IPS DF 6.9 (cell line): ENCODE measurements around the gene BCAP31.

Experiments
- DNase-seq: peaks from one replicate; pipeline ENCODE4 v3.0.0-alpha.2; 2013; ENCODE audit warnings: low read depth, low spot score
- H3K27ac ChIP-seq: one replicate; pipeline ENCODE4 v1.5.1; 2013; ENCODE audit warnings: low read length, control low read depth
- H3K27me3 ChIP-seq: 2 replicates; pipeline ENCODE4 v1.6.1; 2013; ENCODE audit warnings: mild to moderate bottlenecking, low read length; ENCODE audit not compliant: control insufficient read depth, insufficient read depth
- H3K36me3 ChIP-seq: 2 replicates; pipeline ENCODE4 v1.6.1; 2013; ENCODE audit warnings: low read length; ENCODE audit not compliant: control insufficient read depth, insufficient read depth
- H3K4me1 ChIP-seq: 2 replicates; pipeline ENCODE4 v1.6.1; 2013; ENCODE audit warnings: low read length; ENCODE audit not compliant: control insufficient read depth, insufficient read depth
- H3K4me3 ChIP-seq: 2 replicates; pipeline ENCODE4 v1.5.1; 2013; ENCODE audit warnings: mild to moderate bottlenecking, low read length
- H3K9me3 ChIP-seq: 2 replicates; pipeline ENCODE4 v1.6.1; 2013; ENCODE audit warnings: low read length, inconsistent platforms; ENCODE audit not compliant: control insufficient read depth, insufficient read depth
- WGBS: extraction: QIAGEN DNeasy Blood & Tissue Kit; methylation state at CpG from one replicate; pipeline ENCODE4 v1.1.7; 2013; ENCODE audit warnings: mixed read lengths, missing lambda C conversion rate; ENCODE audit not compliant: insufficient read length, insufficient coverage; 5-methylcytosine and 5-hydroxymethylcytosine counted together

The BCAP31 gene

GRCh38 chrX:153767674-153768055, 43.5 kb upstream of the BCAP31 start:
- H3K4me1 ChIP-seq, result no peaks in the 10 kb centered on the region; the same call in 1 of the 2 replicates
- no peaks in the 10 kb centered on the region for H3K27me3 ChIP-seq
- WGBS, result no CpG with 5 or more reads among the region's 20 CpGs
- no peak overlapping the region for H3K4me3 ChIP-seq
- no peaks in the 10 kb centered on the region for H3K9me3 ChIP-seq
- H3K27ac ChIP-seq, result no peak overlapping the region
- no peak for DNase-seq
- H3K36me3 ChIP-seq, result no peaks in the 10 kb centered on the region

- Histone ChIP-seq H3K27ac (no peak overlapping the region), H3K36me3 (no peaks in the 10 kb centered on the region), H3K27me3 (no peaks in the 10 kb centered on the region), H3K4me3 (no peak overlapping the region), H3K9me3 (no peaks in the 10 kb centered on the region), H3K4me1 (no peaks in the 10 kb centered on the region; the same call in 1 of the 2 replicates)
- DNase-seq, result no peak
- WGBS, result no CpG with 5 or more reads among the region's 56 CpGs
These were observed 42.9 kb upstream of the BCAP31 start for GRCh38 chrX:153766871-153767673.

GRCh38 chrX:153766098-153766817, 42.1 kb upstream of the BCAP31 start:
- no peaks in the 10 kb centered on the region for H3K27me3 ChIP-seq
- H3K36me3 ChIP-seq, result no peaks in the 10 kb centered on the region
- H3K4me1 ChIP-seq, result no peaks in the 10 kb centered on the region; the same call in 1 of the 2 replicates
- no CpG with 5 or more reads among the region's 21 CpGs for WGBS
- H3K9me3 ChIP-seq, result no peaks in the 10 kb centered on the region
- DNase-seq, result no peak
- no peak overlapping the region for H3K4me3 ChIP-seq
- no peak overlapping the region for H3K27ac ChIP-seq

- Histone ChIP-seq H3K27me3 (no peaks in the 10 kb centered on the region), H3K9me3 (no peaks in the 10 kb centered on the region), H3K27ac (no peak overlapping the region), H3K4me3 (no peak overlapping the region), H3K4me1 (no peaks in the 10 kb centered on the region; the same call in 1 of the 2 replicates), H3K36me3 (no peaks in the 10 kb centered on the region)
- no peak for DNase-seq
- WGBS, result no CpG with 5 or more reads among the region's 27 CpGs
These were observed 41.2 kb upstream of the BCAP31 start for GRCh38 chrX:153765138-153766079.

GRCh38 chrX:153764786-153765137, 40.6 kb upstream of the BCAP31 start:
- Histone ChIP-seq H3K36me3 (no peaks in the 10 kb centered on the region), H3K9me3 (no peaks in the 10 kb centered on the region), H3K27ac (no peak overlapping the region), H3K4me3 (no peak overlapping the region), H3K4me1 (no peaks in the 10 kb centered on the region; the same call in 1 of the 2 replicates), H3K27me3 (no peaks in the 10 kb centered on the region)
- no CpG with 5 or more reads among the region's 7 CpGs for WGBS
- no peak for DNase-seq

GRCh38 chrX:153763989-153764755, 40.0 kb upstream of the BCAP31 start, which contains the start of gene PLXNB3:
TSS of gene PLXNB3 (plus strand) at chrX:153764249. CDS start at chrX:153765536, 1,287 bp downstream.
- no CpG with 5 or more reads among the region's 26 CpGs for WGBS
- Histone ChIP-seq H3K36me3 (no peaks in the 10 kb centered on the region), H3K4me1 (no peaks in the 10 kb centered on the region; the same call in 1 of the 2 replicates), H3K27me3 (no peaks in the 10 kb centered on the region), H3K27ac (no peak within 1 kb of the TSS), H3K9me3 (no peaks in the 10 kb centered on the region), H3K4me3 (no peak within 1 kb of the TSS)
- DNase-seq, result no peak

- DNase-seq, result no peak
- no peak overlapping the region for H3K4me3 ChIP-seq
- H3K4me1 ChIP-seq, result no peaks in the 10 kb centered on the region; the same call in 1 of the 2 replicates
- H3K36me3 ChIP-seq, result no peaks in the 10 kb centered on the region
- H3K27me3 ChIP-seq, result no peaks in the 10 kb centered on the region
- no peak overlapping the region for H3K27ac ChIP-seq
- no CpG with 5 or more reads among the region's 18 CpGs for WGBS
- H3K9me3 ChIP-seq, result no peaks in the 10 kb centered on the region
These were observed 39.2 kb upstream of the BCAP31 start for GRCh38 chrX:153763298-153763932.

- Histone ChIP-seq H3K9me3 (no peaks in the 10 kb centered on the region), H3K27ac (no peak overlapping the region), H3K36me3 (no peaks in the 10 kb centered on the region), H3K27me3 (no peaks in the 10 kb centered on the region), H3K4me1 (no peaks in the 10 kb centered on the region; the same call in 1 of the 2 replicates), H3K4me3 (no peak overlapping the region)
- no peak for DNase-seq
- no CpG with 5 or more reads among the region's 14 CpGs for WGBS
These were observed 38.5 kb upstream of the BCAP31 start for GRCh38 chrX:153762626-153763173.

- Histone ChIP-seq H3K4me1 (no peaks in the 10 kb centered on the region; the same call in 1 of the 2 replicates), H3K27ac (no peak overlapping the region), H3K4me3 (no peak overlapping the region), H3K27me3 (no peaks in the 10 kb centered on the region), H3K36me3 (no peaks in the 10 kb centered on the region), H3K9me3 (no peaks in the 10 kb centered on the region)
- no peak for DNase-seq
- no CpG with 5 or more reads among the region's 15 CpGs for WGBS
These were observed 37.7 kb upstream of the BCAP31 start for GRCh38 chrX:153761863-153762262.
